H9 (cell line): ENCODE data around the gene ZNF214. TPM values are rescaled to one million over a fixed set of nuclear protein-coding genes. Genes with fewer than 3 reads are reported as not detected.

Experiments used
- DNase-seq: peaks from one replicate; pipeline ENCODE4 v3.0.0-alpha.2; 2017
- H2AFZ ChIP-seq: one replicate; pipeline ENCODE4 v1.6.1; 2013; ENCODE audit warnings: mild to moderate bottlenecking, low read length, control low read depth, moderate library complexity
- H2AK5ac ChIP-seq: 2 replicates; pipeline ENCODE4 v1.6.1; 2013; ENCODE audit warnings: low read length, control low read depth, mixed read lengths; ENCODE audit not compliant: insufficient read length
- H2BK120ac ChIP-seq: one replicate; pipeline ENCODE4 v1.6.1; 2013; ENCODE audit warnings: low read depth, mild to moderate bottlenecking, low read length, control low read depth, inconsistent platforms; ENCODE audit not compliant: poor library complexity, severe bottlenecking
- H2BK12ac ChIP-seq: 2 replicates; pipeline ENCODE4 v1.6.1; 2013; ENCODE audit warnings: low read length, control low read depth, mixed read lengths, low read depth; ENCODE audit not compliant: insufficient read length
- H2BK15ac ChIP-seq: 2 replicates; pipeline ENCODE4 v1.6.1; 2013; ENCODE audit warnings: low read depth, low read length, control low read depth
- H2BK20ac ChIP-seq: one replicate; pipeline ENCODE4 v1.6.1; 2013; ENCODE audit warnings: low read depth, mild to moderate bottlenecking, low read length, control low read depth, inconsistent platforms; ENCODE audit not compliant: poor library complexity, severe bottlenecking
- H2BK5ac ChIP-seq: 2 replicates; pipeline ENCODE4 v1.6.1; 2013; ENCODE audit warnings: low read length, control low read depth, mixed read lengths; ENCODE audit not compliant: insufficient read length
- H3K14ac ChIP-seq: 2 replicates; pipeline ENCODE4 v1.6.1; 2013; ENCODE audit warnings: low read length, control low read depth; ENCODE audit not compliant: insufficient read depth
- H3K18ac ChIP-seq: 2 replicates; pipeline ENCODE4 v1.6.1; 2013; ENCODE audit warnings: low read depth, mild to moderate bottlenecking, mixed read lengths, low read length, control low read depth; ENCODE audit not compliant: insufficient read length
- H3K23ac ChIP-seq: 2 replicates; pipeline ENCODE4 v1.6.1; 2013; ENCODE audit warnings: low read length, control low read depth, mixed read lengths, low read depth; ENCODE audit not compliant: insufficient read length
- H3K23me2 ChIP-seq: 2 replicates; pipeline ENCODE4 v1.6.1; 2013; ENCODE audit warnings: low read depth, mild to moderate bottlenecking, mixed read lengths, low read length, control low read depth; ENCODE audit not compliant: insufficient read length, poor library complexity, severe bottlenecking
- H3K27ac ChIP-seq: 2 replicates; pipeline ENCODE4 v1.5.1; 2013; ENCODE audit warnings: low read length, control low read depth, mixed read lengths, low read depth; ENCODE audit not compliant: insufficient read length
- H3K27me3 ChIP-seq: 2 replicates; pipeline ENCODE4 v1.6.1; 2013; ENCODE audit warnings: low read length, control low read depth, inconsistent platforms; ENCODE audit not compliant: insufficient read depth
- H3K4ac ChIP-seq: 2 replicates; pipeline ENCODE4 v1.6.1; 2013; ENCODE audit warnings: low read depth, mild to moderate bottlenecking, control low read depth, inconsistent platforms, low read length, moderate library complexity
- H3K4me1 ChIP-seq: 2 replicates; pipeline ENCODE4 v1.6.1; 2013; ENCODE audit warnings: low read length, control low read depth, inconsistent platforms; ENCODE audit not compliant: insufficient read depth
- H3K4me2 ChIP-seq: 2 replicates; pipeline ENCODE4 v1.6.1; 2013; ENCODE audit warnings: low read length, control low read depth, mixed read lengths; ENCODE audit not compliant: insufficient read length, insufficient read depth
- H3K56ac ChIP-seq: 2 replicates; pipeline ENCODE4 v1.6.1; 2013; ENCODE audit warnings: low read depth, mild to moderate bottlenecking, mixed read lengths, low read length, control low read depth; ENCODE audit not compliant: insufficient read length
- H3K79me1 ChIP-seq: 2 replicates; pipeline ENCODE4 v1.6.1; 2013; ENCODE audit warnings: low read depth, mild to moderate bottlenecking, moderate library complexity, low read length, control low read depth, inconsistent platforms; ENCODE audit not compliant: insufficient read depth, poor library complexity, severe bottlenecking
- H3K79me2 ChIP-seq: 2 replicates; pipeline ENCODE4 v1.6.1; 2013; ENCODE audit warnings: low read length, control low read depth, inconsistent platforms; ENCODE audit not compliant: insufficient read depth
- H3K9ac ChIP-seq: 2 replicates; pipeline ENCODE4 v1.6.1; 2013; ENCODE audit warnings: low read length, control low read depth, mixed read lengths; ENCODE audit not compliant: insufficient read length; ENCODE audit errors: extremely low read depth
- H3K9me3 ChIP-seq: one replicate; pipeline ENCODE4 v1.6.1; 2013; ENCODE audit warnings: low read depth, low read length, inconsistent platforms; ENCODE audit not compliant: control insufficient read depth
- H3T11ph ChIP-seq: one replicate; pipeline ENCODE4 v1.6.1; 2013; ENCODE audit warnings: mild to moderate bottlenecking, low read length, control low read depth, inconsistent platforms
- H4K20me1 ChIP-seq: one replicate; pipeline ENCODE4 v1.6.1; 2013; ENCODE audit not compliant: control insufficient read depth, insufficient read length, insufficient read depth
- H4K5ac ChIP-seq: 2 replicates; pipeline ENCODE4 v1.6.1; 2013; ENCODE audit warnings: low read depth, mild to moderate bottlenecking, mixed read lengths, low read length, control low read depth; ENCODE audit not compliant: insufficient read length
- H4K8ac ChIP-seq: replicated peaks from 2 replicates; pipeline ENCODE4 v1.6.1; 2013; ENCODE audit warnings: low read length, control low read depth, mixed read lengths, low read depth; ENCODE audit not compliant: insufficient read length
- H4K91ac ChIP-seq: 2 replicates; pipeline ENCODE4 v1.6.1; 2013; ENCODE audit warnings: low read depth, mild to moderate bottlenecking, moderate library complexity, mixed read lengths, low read length, control low read depth; ENCODE audit not compliant: insufficient read length
- H3K27ac Mint-ChIP-seq, 3 experiments: 2 replicates in 2 of 3; 3 replicates in 1 of 3; pipeline ENCODE4 v1.8.0; 2020 to 2021; ENCODE audit warnings: mixed read lengths in 3 of 3, mild to moderate bottlenecking in 1 of 3, moderate library complexity in 1 of 3
- H3K27me3 Mint-ChIP-seq: 2 replicates; pipeline ENCODE4 v1.8.0; 2021; ENCODE audit warnings: low read depth, mild to moderate bottlenecking, moderate library complexity, mixed read lengths
- H3K36me3 Mint-ChIP-seq, 3 experiments: 2 replicates in 2 of 3; 3 replicates in 1 of 3; pipeline ENCODE4 v1.8.0; 2020 to 2021; ENCODE audit warnings: low read depth in 3 of 3, mixed read lengths in 3 of 3; ENCODE audit not compliant: insufficient read depth in 1 of 3
- H3K4me1 Mint-ChIP-seq, 2 experiments: 2 replicates each; pipeline ENCODE4 v1.8.0; 2020; ENCODE audit warnings: mixed read lengths in 2 of 2
- H3K4me3 Mint-ChIP-seq, 2 experiments: 2 replicates in 1 of 2; 3 replicates in 1 of 2; pipeline ENCODE4 v1.8.0; 2020 to 2021; ENCODE audit warnings: mild to moderate bottlenecking in 2 of 2, mixed read lengths in 2 of 2, moderate library complexity in 1 of 2
- H3K9me3 Mint-ChIP-seq, 2 experiments: 2 replicates in 1 of 2; 3 replicates in 1 of 2; pipeline ENCODE4 v1.8.0; 2020; ENCODE audit warnings: mild to moderate bottlenecking in 2 of 2, mixed read lengths in 2 of 2, moderate library complexity in 1 of 2
- CTCF ChIP-seq: fragments of 200-600 bp; sonication (generic); conservative IDR thresholded peaks from 3 replicates; pipeline ENCODE4 v1.8.0; 2021; ENCODE audit warnings: antibody characterized with exemption, mild to moderate bottlenecking
- WGBS: extraction: QIAGEN DNeasy Blood & Tissue Kit; methylation state at CpG from one replicate; pipeline ENCODE4 v1.1.7; 2013; ENCODE audit warnings: missing lambda C conversion rate, low lambda C conversion rate, mixed read lengths; ENCODE audit not compliant: insufficient read length; ENCODE audit errors: extremely low coverage; 5-methylcytosine and 5-hydroxymethylcytosine counted together
- total RNA-seq: library from RNA; stranded (reverse); gene quantifications from 2 replicates; pipeline ENCODE4 v1.2.1, GENCODE V29; 2021

ZNF214 gene
- total RNA-seq, 1 experiment from 2014 or later, result 4.0 TPM

DNA sequence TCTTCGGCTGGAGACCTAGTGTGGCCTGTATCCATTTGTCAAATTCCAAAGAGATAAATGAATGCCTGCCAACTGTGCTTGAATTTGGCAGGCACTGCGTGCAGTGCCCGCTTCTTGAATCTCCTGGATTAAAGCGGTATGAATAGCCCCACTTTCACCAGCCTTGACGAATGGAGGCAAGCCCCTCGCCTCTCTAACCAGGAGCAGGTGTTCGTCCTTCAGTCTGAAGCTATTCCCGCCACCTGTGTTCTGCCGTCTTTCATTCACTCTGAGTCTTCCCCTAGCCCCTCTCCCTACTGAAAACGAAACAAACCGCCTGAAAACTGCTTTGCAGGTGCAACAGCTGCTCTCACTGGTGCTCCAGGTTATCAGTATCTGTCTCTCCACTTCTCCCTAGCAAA is 11.3 kb upstream of the ZNF214 start:
- no peak overlapping the region for H3K4ac ChIP-seq
- no CpG with 5 or more reads among the region's 11 CpGs for WGBS
- H3K9ac ChIP-seq, result no peak overlapping the region
- no peak overlapping the region for H2BK12ac ChIP-seq
- Mint-ChIP-seq H3K36me3 (no peaks in the 10 kb centered on the region), H3K27ac (no peak overlapping the region), H3K27me3 (peaks cover 5% of the 10 kb centered on the region), H3K4me1 (no peaks in the 10 kb centered on the region), H3K9me3 (no peaks in the 10 kb centered on the region), H3K4me3 (no peak overlapping the region)
- no peak overlapping the region for H4K8ac ChIP-seq
- H4K91ac ChIP-seq, result no peak overlapping the region
- H2BK120ac ChIP-seq, result no peak overlapping the region
- H2AFZ ChIP-seq, result no peak overlapping the region
- no peak for DNase-seq
- no peak overlapping the region for H4K5ac ChIP-seq
- no peaks in the 10 kb centered on the region for H3K23me2 ChIP-seq
- H3K14ac ChIP-seq, result no peak overlapping the region
- H3K23ac ChIP-seq, result no peak overlapping the region
- H2BK20ac ChIP-seq, result no peak overlapping the region
- TF ChIP-seq CTCF, result no peak
- no peak overlapping the region for H3K27ac ChIP-seq
- no peaks in the 10 kb centered on the region for H3K79me2 ChIP-seq
- H2AK5ac ChIP-seq, result no peak overlapping the region
- no peaks in the 10 kb centered on the region for H4K20me1 ChIP-seq
- no peak overlapping the region for H3K4me2 ChIP-seq
- no peak overlapping the region for H3K18ac ChIP-seq
- H2BK15ac ChIP-seq, result no peak overlapping the region
- no peaks in the 10 kb centered on the region for H3K79me1 ChIP-seq
- no peak overlapping the region for H2BK5ac ChIP-seq
- H3T11ph ChIP-seq, result no peak overlapping the region
- no peaks in the 10 kb centered on the region for H3K4me1 ChIP-seq
- no peaks in the 10 kb centered on the region for H3K27me3 ChIP-seq
- no peak overlapping the region for H3K56ac ChIP-seq
- H3K9me3 ChIP-seq, result no peaks in the 10 kb centered on the region
